ENCODE measurements around the gene PTGR1.

DNA sequence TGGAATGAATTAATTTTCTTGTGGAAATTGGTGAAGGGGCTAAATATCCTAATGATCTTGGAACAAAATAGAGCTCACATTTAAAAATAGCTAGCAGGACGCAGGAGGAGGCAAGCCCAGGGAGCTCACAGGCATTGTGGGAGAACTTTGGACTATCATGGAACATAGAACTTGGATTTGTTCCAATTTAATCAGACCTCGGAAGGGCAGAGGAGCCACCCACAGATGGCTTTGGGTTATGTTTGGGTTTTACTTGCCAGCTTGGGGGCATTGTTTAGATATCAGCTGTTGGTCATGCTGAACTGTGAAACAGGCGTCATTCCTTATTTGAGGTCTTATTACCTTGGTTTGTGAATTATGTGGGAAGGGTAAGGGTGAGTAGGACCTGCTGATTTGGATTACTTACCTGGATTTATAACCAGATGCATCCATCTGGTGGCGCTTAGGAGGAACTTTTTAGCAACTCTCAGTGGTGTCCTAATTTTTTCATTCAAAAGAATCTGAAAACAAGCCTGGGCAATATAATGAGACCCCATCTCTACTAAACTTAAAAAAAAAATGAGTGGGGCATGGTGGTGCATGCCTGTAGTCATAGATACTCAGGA lies 14.1 kb upstream of the PTGR1 start:
- TF ChIP-seq CTCF (conservative IDR thresholded peaks at IDR 0.05 in 1 of 2, IDR thresholded peaks at IDR 0.05 in 1 of 2; ENCODE audit: extremely low read depth in 1 of 2, insufficient read depth in 1 of 2, low read depth in 1 of 2, low read length in 2 of 2) (no peak), EZH2 (IDR thresholded peaks at IDR 0.05; ENCODE audit: borderline replicate concordance, low read length) (no peak)
